ENCODE data around the gene TMEM253. TPM values are rescaled to one million over a fixed set of nuclear protein-coding genes. Genes with fewer than 3 reads are reported as not detected.

Gene TMEM253
- total and polyA plus RNA-seq, 2 experiments from 2014 or later: 4.9 to 5.4 TPM

DNA sequence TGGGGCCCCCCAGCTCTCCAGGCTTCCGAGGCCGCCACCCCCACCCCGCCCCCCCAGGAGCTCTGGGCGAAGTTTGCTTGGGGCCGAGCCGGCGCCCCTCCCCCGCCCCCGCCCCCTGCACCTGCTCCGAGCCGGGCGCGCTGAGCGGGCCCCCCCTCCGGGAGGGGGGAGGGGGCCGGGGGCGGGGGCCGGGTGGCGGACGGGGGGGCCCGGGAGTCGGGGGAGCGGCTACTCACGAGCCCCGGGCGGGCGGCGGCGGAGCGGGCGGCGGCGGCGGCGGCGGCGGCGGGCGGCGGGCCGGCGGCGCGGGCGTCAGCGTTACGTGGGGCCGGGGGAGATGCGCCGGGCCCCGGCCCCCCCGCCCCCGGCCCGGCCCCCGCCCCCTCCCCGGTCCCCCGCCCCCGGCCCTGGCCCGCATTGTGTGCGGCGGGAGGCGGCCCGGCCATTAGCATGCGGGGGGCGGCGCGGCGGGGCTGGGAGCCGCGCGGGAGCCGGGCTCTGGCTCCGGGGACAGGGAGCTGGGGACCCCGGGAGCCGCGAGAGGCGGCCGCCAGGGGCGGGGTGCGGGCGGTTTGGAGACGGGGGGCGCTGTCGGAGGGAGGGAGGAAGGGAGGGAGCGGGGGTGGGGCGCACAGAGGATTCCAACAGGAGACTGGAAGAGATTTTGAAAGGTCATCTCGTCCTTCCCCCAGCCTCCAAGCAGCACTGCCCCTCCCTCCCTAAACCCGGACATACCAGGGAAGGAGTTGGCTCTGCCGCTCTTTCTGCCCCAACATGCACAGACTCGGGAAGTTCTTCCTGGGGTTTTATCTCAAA is 2.6 kb upstream of the TMEM253 start, which contains the start of gene ZNF219:
Gene ZNF219, minus strand, starts transcription at position 580 of the 816 bp plus-strand sequence. CDS start 5,064 bp downstream, outside the sequence.
- H3K4me3 ChIP-seq: peak within 1 kb of the TSS; percentile 47
- peaks cover 49% of the 10 kb centered on the region for H3K79me2 ChIP-seq
- peak; percentile 75 for DNase-seq (ENCODE audit: low spot score)
- no peaks in the 10 kb centered on the region for H3K36me3 ChIP-seq (replicated peaks; ENCODE audit: insufficient read depth, low read depth)
- H3K27me3 ChIP-seq: no peaks in the 10 kb centered on the region
- H3K27ac ChIP-seq: peak within 1 kb of the TSS; percentile 88
- peaks cover 10% of the 10 kb centered on the region for H4K20me1 ChIP-seq (ENCODE audit: insufficient read depth, poor library complexity, severe bottlenecking)
- WGBS (ENCODE audit: low lambda C conversion rate, missing lambda C conversion rate): 3% methylated on average over 9 of the region's 90 CpGs
- H3K9me3 ChIP-seq (ENCODE audit: low read depth): no peaks in the 10 kb centered on the region
- peak within 1 kb of the TSS; percentile 55 for H2AFZ ChIP-seq
- peak within 1 kb of the TSS; percentile 75 for H3K4me2 ChIP-seq
- peaks cover 48% of the 10 kb centered on the region for H3K4me1 ChIP-seq (ENCODE audit: insufficient read depth)
- TF ChIP-seq, protein P1, sequence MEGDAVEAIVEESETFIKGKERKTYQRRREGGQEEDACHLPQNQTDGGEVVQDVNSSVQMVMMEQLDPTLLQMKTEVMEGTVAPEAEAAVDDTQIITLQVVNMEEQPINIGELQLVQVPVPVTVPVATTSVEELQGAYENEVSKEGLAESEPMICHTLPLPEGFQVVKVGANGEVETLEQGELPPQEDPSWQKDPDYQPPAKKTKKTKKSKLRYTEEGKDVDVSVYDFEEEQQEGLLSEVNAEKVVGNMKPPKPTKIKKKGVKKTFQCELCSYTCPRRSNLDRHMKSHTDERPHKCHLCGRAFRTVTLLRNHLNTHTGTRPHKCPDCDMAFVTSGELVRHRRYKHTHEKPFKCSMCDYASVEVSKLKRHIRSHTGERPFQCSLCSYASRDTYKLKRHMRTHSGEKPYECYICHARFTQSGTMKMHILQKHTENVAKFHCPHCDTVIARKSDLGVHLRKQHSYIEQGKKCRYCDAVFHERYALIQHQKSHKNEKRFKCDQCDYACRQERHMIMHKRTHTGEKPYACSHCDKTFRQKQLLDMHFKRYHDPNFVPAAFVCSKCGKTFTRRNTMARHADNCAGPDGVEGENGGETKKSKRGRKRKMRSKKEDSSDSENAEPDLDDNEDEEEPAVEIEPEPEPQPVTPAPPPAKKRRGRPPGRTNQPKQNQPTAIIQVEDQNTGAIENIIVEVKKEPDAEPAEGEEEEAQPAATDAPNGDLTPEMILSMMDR (IDR thresholded peaks at IDR 0.05; ENCODE audit: poor library complexity): no peak
- TF ChIP-seq EZH2 (IDR thresholded peaks at IDR 0.05; ENCODE audit: borderline replicate concordance) (no peak), EZH2phosphoT487 (IDR thresholded peaks at IDR 0.05; ENCODE audit: low read depth, severe bottlenecking, unreplicated experiment) (no peak)
- no peaks in the 10 kb centered on the region for H3K9me2 ChIP-seq (replicated peaks; ENCODE audit: insufficient read depth)

DNA sequence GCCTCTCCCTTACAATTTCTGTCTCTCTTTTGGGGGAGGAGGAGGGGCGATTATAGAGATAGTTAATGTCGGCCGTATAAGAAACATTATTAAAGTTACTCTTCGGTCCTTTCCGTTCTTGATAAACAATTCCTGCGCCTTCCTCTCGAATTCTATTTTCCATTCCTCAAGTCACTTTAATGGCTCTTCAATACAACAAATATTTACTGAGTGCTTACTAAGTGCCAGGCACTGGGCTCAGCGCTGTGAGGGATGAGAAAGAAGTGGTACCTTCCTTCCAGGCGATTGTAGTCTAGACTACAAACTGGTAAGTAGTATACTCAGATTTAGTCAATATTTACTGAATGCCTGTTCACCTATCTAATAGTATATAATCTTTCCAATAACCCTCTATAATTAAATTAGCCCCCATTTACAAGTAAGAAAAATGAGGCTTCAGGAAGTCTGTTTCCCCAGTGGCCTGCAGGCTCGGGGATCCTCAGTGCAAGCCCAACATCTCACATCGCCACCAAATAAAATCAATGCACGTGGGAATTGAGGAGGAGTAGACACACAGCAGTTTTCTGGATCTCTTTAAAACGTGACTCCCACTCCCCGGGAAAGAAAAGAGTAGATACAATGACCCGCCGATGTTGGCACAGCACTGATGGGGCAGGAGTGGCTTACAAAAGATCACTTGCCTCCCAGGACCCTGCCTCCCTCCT is 1.8 kb upstream of the TMEM253 start:
- WGBS (ENCODE audit: low lambda C conversion rate, missing lambda C conversion rate): 14% methylated on average over 16 of the region's 16 CpGs
- H3K4me3 ChIP-seq: peak overlapping the region; percentile 47
- peaks cover 5% of the 10 kb centered on the region for H4K20me1 ChIP-seq (ENCODE audit: insufficient read depth, poor library complexity, severe bottlenecking)
- DNase-seq (ENCODE audit: low spot score): no peak
- no peaks in the 10 kb centered on the region for H3K9me2 ChIP-seq (replicated peaks; ENCODE audit: insufficient read depth)
- H3K4me2 ChIP-seq: peak overlapping the region; percentile 75
- H3K27ac ChIP-seq: peak overlapping the region; percentile 88
- H2AFZ ChIP-seq: peak overlapping the region; percentile 55
- H3K79me2 ChIP-seq: peaks cover 42% of the 10 kb centered on the region
- no peaks in the 10 kb centered on the region for H3K9me3 ChIP-seq (ENCODE audit: low read depth)
- H3K4me1 ChIP-seq (ENCODE audit: insufficient read depth): peaks cover 44% of the 10 kb centered on the region
- H3K36me3 ChIP-seq (replicated peaks; ENCODE audit: insufficient read depth, low read depth): no peaks in the 10 kb centered on the region
- TF ChIP-seq, protein P1 (IDR thresholded peaks at IDR 0.05; ENCODE audit: poor library complexity): no peak
- TF ChIP-seq EZH2phosphoT487 (IDR thresholded peaks at IDR 0.05; ENCODE audit: low read depth, severe bottlenecking, unreplicated experiment): no peak
- TF ChIP-seq EZH2 (IDR thresholded peaks at IDR 0.05; ENCODE audit: borderline replicate concordance): no peak
- H3K27me3 ChIP-seq: no peaks in the 10 kb centered on the region

DNA sequence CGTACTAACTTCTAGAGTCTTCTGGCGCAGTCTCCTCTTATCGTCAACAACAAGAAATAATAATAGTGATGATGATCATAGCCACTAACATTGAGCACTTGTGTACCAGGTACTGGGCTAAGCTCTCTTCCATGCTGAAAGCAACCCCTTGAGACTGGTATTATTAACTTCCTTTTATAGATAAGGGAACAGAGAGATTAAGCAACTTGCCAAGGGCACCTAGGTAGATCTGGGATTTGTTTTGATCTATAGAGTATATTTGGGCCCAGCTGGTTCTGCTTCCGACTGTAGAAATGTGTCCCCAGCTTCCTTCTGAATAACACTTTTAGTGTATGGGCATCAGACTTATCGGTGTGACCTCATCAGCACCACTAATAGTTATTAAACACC is 1.3 kb upstream of the TMEM253 start:
- DNase-seq (ENCODE audit: low spot score): no peak
- no peaks in the 10 kb centered on the region for H3K9me3 ChIP-seq (ENCODE audit: low read depth)
- H3K4me1 ChIP-seq (ENCODE audit: insufficient read depth): peaks cover 39% of the 10 kb centered on the region
- H3K27me3 ChIP-seq: no peaks in the 10 kb centered on the region
- H3K36me3 ChIP-seq (replicated peaks; ENCODE audit: insufficient read depth, low read depth): no peaks in the 10 kb centered on the region
- peak overlapping the region; percentile 88 for H3K27ac ChIP-seq
- no peak overlapping the region for H3K4me3 ChIP-seq
- H2AFZ ChIP-seq: no peak overlapping the region
- TF ChIP-seq, protein P1 (IDR thresholded peaks at IDR 0.05; ENCODE audit: poor library complexity): no peak
- TF ChIP-seq EZH2phosphoT487 (IDR thresholded peaks at IDR 0.05; ENCODE audit: low read depth, severe bottlenecking, unreplicated experiment): no peak
- TF ChIP-seq EZH2 (IDR thresholded peaks at IDR 0.05; ENCODE audit: borderline replicate concordance): no peak
- no peaks in the 10 kb centered on the region for H3K9me2 ChIP-seq (replicated peaks; ENCODE audit: insufficient read depth)
- peaks cover 41% of the 10 kb centered on the region for H3K79me2 ChIP-seq
- H4K20me1 ChIP-seq (ENCODE audit: insufficient read depth, poor library complexity, severe bottlenecking): peaks cover 5% of the 10 kb centered on the region
- peak overlapping the region; percentile 75 for H3K4me2 ChIP-seq
- 77% methylated on average over 5 of the region's 5 CpGs for WGBS (ENCODE audit: low lambda C conversion rate, missing lambda C conversion rate)

Data from hepatocyte (in vitro differentiated cells).